ENCODE measurements around the gene SAMD7.

SAMD7 gene

GRCh38 chr3:169966428-169966950 lies 55.1 kb downstream of the SAMD7 start, which contains the start of gene SEC62:
Gene SEC62 (plus strand): TSS chr3:169966807. CDS start chr3:169966823, 16 bp downstream.
- peak; percentile 77 to 78 for DNase-seq (ENCODE audit: low read depth in 2 of 2)

DNA sequence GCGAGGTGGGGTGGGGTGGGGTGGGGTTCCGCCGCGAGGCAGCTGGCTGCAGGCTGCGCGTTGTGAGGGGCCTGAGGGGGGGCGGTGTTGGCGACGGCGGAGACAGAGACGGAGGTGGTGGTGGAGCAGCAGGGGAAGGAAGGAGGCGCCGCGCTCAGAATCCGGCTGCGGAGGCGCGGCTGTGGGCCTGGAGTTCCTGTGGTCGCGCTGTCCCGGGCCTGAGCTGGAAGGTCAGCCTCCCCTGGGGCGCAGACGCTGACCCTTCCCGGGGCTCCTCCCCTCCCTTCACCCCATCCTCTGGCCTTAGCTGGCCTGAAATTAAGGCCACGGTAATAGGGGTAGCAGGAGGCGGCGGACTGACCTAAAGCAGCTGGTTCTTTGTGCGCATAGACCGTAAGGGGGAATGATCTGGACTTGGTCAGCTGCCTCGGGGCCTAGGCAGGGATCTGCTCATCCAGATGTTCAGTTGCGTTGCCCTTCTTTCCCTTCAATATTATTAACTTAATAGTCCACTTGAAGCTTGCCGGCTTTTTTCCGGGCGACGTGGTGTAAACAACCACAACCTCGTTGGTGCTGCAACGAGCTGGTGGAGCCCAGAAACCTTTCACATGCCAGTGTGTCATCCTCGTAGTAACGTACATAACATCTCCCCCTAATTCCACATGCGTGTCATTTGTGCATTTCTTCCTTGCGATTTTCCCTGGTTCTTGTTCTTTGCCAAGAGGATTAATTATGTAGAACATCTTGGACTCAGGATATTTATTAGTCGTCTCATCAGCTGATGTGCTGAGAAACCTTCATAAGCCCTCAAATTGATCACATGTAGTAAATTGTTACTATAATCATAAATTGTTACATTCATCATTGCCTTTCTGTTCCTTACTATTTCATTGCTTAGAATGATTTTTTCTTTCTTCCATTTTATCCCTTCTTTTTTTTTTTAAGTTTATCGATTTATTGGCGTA lies 55.9 kb downstream of the SAMD7 start:
- DNase-seq (ENCODE audit: low read depth in 2 of 2), result no peak

DNA sequence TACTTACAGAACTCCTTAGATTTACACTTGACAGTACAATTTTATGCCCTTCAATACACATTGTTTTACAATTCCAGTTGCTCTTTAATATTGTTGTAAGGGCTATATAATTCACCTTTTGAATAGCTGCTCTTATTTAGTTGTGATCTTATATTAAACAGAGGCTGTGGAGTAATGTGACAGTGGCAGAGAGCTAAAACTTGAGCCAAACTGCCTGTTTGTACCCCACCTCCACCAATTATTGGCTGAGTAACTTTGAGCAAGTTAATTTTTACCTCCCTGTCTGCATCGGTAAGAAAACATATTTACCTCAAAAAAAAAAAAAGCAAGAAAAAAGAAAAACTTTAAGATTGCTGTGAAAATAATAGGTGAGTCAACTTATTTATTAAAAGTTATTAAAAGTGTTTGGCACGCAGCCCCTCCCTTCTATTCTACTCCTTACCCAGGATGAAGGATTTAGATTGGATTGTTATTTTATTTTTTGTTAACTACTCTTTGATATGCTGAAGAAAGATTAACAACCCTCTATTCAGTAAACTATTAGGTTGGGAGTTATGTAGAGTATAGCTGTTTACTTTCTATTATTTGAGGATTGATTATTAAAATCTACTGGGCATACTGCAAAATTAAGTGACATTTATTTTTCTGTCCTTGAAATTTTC lies 57.0 kb downstream of the SAMD7 start:
- DNase-seq (ENCODE audit: low read depth in 2 of 2), result no peak

DNA sequence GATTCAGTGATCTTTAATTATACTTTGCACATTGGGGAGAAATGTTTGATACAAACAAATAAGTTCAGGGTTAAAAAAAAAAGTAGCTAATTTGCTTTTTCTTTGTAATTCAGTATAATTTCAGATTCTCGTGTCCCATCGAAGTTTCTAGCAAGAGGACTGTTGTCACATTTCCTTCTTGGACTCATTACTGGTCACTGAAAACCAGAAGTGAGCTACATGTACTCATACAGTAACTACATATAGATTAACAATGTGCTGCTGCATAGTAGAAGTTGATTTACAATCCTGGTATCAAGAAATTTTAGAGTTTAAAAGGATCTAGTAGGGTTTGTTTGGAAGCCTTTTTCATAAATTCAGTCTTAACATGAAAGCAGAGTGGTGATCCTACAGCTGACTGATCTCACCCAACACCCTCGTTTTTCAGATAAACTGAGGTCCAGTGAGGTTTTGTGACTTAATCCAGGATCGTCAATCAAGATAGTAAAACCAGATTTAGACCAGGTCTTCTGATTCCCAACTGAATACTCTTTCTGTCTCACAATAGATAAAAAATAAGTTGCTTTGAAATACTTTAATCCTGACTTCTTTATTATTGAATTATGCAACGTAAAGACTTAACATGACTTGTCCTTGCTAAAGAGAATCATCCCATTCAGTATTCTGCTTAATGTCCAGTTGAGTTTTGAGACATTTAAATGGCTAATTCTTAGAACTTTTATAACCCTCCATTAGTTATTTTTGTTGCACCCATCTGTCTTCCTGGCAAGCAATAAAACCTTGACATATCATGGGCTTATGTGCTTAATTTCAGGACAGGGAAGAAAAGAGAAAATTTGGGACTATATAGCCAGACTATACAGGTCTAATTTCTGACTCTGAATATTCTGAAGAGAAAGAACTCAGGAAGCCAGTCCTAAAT lies 58.1 kb downstream of the SAMD7 start:
- no peak for DNase-seq (ENCODE audit: low read depth in 2 of 2)

GRCh38 chr3:169970847-169971246 lies 59.5 kb downstream of the SAMD7 start:
- DNase-seq (ENCODE audit: low read depth in 2 of 2), result no peak

DNA sequence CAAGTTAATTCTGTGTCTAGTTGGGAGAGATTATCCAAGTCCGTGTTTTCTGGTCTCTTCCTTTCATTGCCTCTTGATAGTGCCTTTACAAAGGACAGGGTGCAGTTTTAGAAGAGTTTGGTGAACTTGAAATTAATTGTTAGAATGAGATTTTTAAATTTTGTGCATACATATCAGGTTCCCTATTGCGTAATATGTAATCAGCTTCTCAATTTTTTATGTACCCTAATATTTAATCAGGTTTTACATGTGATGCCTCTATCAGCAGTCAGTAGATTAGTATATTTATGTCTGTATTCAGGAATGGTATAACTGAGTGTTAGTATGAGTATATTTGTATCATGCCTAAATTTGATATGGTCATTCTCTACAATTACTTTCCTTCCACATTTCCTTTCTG lies 60.1 kb downstream of the SAMD7 start:
- DNase-seq (ENCODE audit: low read depth in 2 of 2), result no peak

- no peak for DNase-seq (ENCODE audit: low read depth in 2 of 2)
Measured at GRCh38 chr3:169980055-169980454, 68.7 kb downstream of the SAMD7 start.

DNA sequence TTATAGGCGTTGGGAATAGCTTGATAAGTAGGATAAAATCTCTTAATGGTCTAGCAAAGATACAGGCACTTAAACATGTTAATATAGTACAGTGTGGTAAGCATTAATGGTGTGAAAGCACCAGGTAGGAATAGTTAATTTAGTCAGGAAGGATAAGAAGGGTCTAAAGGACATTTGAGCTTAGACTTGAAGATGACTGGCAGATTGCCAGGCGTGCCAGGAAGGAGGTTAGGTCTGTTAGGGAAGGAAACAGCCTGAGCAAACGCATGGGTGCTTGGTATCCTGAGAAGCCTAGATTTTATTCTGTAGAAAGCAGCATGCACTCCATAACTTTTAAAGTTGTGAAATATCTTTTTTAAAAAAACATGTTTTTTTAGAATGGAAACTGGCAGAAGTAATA lies 72.9 kb downstream of the SAMD7 start:
- DNase-seq (ENCODE audit: low read depth in 2 of 2), result no peak

Data from fibroblast of skin of left biceps (primary cell).